Type B pancreatic cell (in vitro differentiated cells): Measurements from ENCODE around the gene SRGAP3. TPM values are rescaled to one million over a fixed set of nuclear protein-coding genes. Genes with fewer than 3 reads are reported as not detected.

Source experiments
- DNase-seq: peaks from one replicate; pipeline ENCODE4 v3.0.0; 2021; ENCODE audit warnings: mixed read lengths; ENCODE audit not compliant: unreplicated experiment; ENCODE audit errors: extremely low spot score
- H3K27ac Mint-ChIP-seq: 2 replicates; pipeline ENCODE4 v1.8.0; 2021; ENCODE audit warnings: mild to moderate bottlenecking, mixed read lengths
- H3K27me3 Mint-ChIP-seq: 2 replicates; pipeline ENCODE4 v1.8.0; 2021; ENCODE audit warnings: mixed read lengths
- H3K36me3 Mint-ChIP-seq: 2 replicates; pipeline ENCODE4 v1.8.0; 2021; ENCODE audit warnings: mixed read lengths
- H3K4me1 Mint-ChIP-seq: one replicate; pipeline ENCODE4 v1.8.0; 2021; ENCODE audit warnings: mixed read lengths; ENCODE audit not compliant: unreplicated experiment
- H3K4me3 Mint-ChIP-seq: 2 replicates; pipeline ENCODE4 v1.8.0; 2021; ENCODE audit warnings: mild to moderate bottlenecking, mixed read lengths
- H3K9me3 Mint-ChIP-seq: 2 replicates; pipeline ENCODE4 v1.8.0; 2021; ENCODE audit warnings: mixed read lengths
- CTCF ChIP-seq: fragments of 200-600 bp; sonication (generic); conservative IDR thresholded peaks from 2 replicates; pipeline ENCODE4 v1.5.0; 2021; ENCODE audit warnings: antibody characterized with exemption, mild to moderate bottlenecking
- total RNA-seq: library from RNA; stranded (reverse); gene quantifications from 2 replicates; pipeline ENCODE4 v1.2.1, GENCODE V29; 2021; ENCODE audit warnings: low replicate concordance

The SRGAP3 gene
- total RNA-seq, 1 donor from 2014 or later: 41.7 TPM

- peaks cover 11% of the 10 kb centered on the region for H3K36me3 Mint-ChIP-seq
- peaks cover 71% of the 10 kb centered on the region for H3K4me1 Mint-ChIP-seq
- TF ChIP-seq CTCF: no peak
- H3K4me3 Mint-ChIP-seq: peak overlapping the region; percentile 32
- H3K27ac Mint-ChIP-seq: peak overlapping the region; percentile 6
- no peaks in the 10 kb centered on the region for H3K9me3 Mint-ChIP-seq
- H3K27me3 Mint-ChIP-seq: no peaks in the 10 kb centered on the region
- no peak for DNase-seq
Observed at GRCh38 chr3:9183011-9183410, 66.4 kb downstream of the SRGAP3 start.

DNA sequence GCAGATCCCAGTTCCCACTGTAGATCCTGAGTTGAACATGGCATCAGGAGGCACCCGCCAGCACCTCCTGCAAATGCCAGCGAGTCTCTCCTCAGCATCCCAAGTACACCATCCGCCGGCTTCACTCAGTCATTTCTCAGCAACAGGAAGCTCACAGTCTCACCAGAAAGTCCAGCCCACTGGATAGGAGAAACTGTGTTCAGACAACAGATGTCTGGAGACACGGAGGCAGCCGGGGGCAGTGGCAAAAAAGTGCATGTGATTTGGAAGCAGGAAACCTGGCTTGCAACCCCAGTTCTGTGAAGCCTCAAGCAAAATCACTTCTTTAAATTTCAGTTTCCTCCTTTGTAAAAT, 68.7 kb downstream of the SRGAP3 start:
- no peak for DNase-seq
- peaks cover 7% of the 10 kb centered on the region for H3K36me3 Mint-ChIP-seq
- H3K4me3 Mint-ChIP-seq: no peak overlapping the region
- TF ChIP-seq CTCF: no peak
- H3K9me3 Mint-ChIP-seq: no peaks in the 10 kb centered on the region
- H3K4me1 Mint-ChIP-seq: peaks cover 52% of the 10 kb centered on the region
- H3K27me3 Mint-ChIP-seq: no peaks in the 10 kb centered on the region
- no peak overlapping the region for H3K27ac Mint-ChIP-seq

- no peak overlapping the region for H3K4me3 Mint-ChIP-seq
- peaks cover 48% of the 10 kb centered on the region for H3K4me1 Mint-ChIP-seq
- no peaks in the 10 kb centered on the region for H3K9me3 Mint-ChIP-seq
- DNase-seq: no peak
- no peak overlapping the region for H3K27ac Mint-ChIP-seq
- no peak for TF ChIP-seq CTCF
- H3K27me3 Mint-ChIP-seq: no peaks in the 10 kb centered on the region
- H3K36me3 Mint-ChIP-seq: peaks cover 7% of the 10 kb centered on the region
Observed at GRCh38 chr3:9179826-9180763, 69.4 kb downstream of the SRGAP3 start.

GRCh38 chr3:9178697-9179096, 70.7 kb downstream of the SRGAP3 start:
- H3K36me3 Mint-ChIP-seq: peaks cover 7% of the 10 kb centered on the region
- H3K4me3 Mint-ChIP-seq: no peak overlapping the region
- peaks cover 50% of the 10 kb centered on the region for H3K4me1 Mint-ChIP-seq

DNA sequence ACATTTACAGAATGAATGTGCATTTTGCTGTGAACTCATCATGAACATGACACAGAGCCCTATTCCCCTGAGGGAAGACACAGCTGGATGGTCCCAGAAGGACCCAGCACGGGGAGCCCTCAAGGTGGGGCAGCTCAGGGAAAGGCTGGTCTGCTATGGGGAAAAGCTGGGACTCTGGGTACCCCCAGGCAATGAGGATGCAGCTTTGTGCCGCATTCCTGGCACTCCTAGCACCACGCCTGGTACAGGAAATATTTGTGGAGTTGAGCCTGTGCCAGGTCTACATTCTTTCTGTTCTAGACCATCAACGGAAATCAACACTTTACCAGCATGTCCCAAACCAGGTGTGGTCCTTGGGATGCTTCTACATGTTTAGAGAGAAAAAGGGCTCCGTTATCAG, 74.0 kb downstream of the SRGAP3 start:
- peak overlapping the region; percentile 86 for H3K27ac Mint-ChIP-seq
- H3K4me3 Mint-ChIP-seq: peak overlapping the region; percentile 24
- no peak for DNase-seq
- no peak for TF ChIP-seq CTCF
- H3K27me3 Mint-ChIP-seq: no peaks in the 10 kb centered on the region
- H3K36me3 Mint-ChIP-seq: peaks cover 4% of the 10 kb centered on the region
- H3K9me3 Mint-ChIP-seq: no peaks in the 10 kb centered on the region
- H3K4me1 Mint-ChIP-seq: peaks cover 53% of the 10 kb centered on the region

More at GRCh38 chr3:9178697-9179096, 70.7 kb downstream of the SRGAP3 start:
- no peak for TF ChIP-seq CTCF
- no peaks in the 10 kb centered on the region for H3K27me3 Mint-ChIP-seq
- no peak for DNase-seq
- H3K27ac Mint-ChIP-seq: no peak overlapping the region
- no peaks in the 10 kb centered on the region for H3K9me3 Mint-ChIP-seq
